Activated naive CD8-positive, alpha-beta T cell treated with anti-CD3 and anti-CD28 coated beads for 36 hours (primary cell): ENCODE results near the gene C1orf35. TPM values are rescaled to one million over a fixed set of nuclear protein-coding genes. Genes with fewer than 3 reads are reported as not detected.

Experiments used
- DNase-seq: peaks from one replicate; pipeline ENCODE4 v3.0.0; 2021
- H3K27ac Mint-ChIP-seq: one replicate; pipeline ENCODE4 v1.8.0; 2022; ENCODE audit warnings: mild to moderate bottlenecking, moderate library complexity, mixed read lengths
- H3K27me3 Mint-ChIP-seq: one replicate; pipeline ENCODE4 v1.8.0; 2022; ENCODE audit warnings: mild to moderate bottlenecking, mixed read lengths
- H3K36me3 Mint-ChIP-seq: one replicate; pipeline ENCODE4 v1.8.0; 2021; ENCODE audit warnings: mild to moderate bottlenecking, mixed read lengths
- H3K4me1 Mint-ChIP-seq: one replicate; pipeline ENCODE4 v1.8.0; 2021; ENCODE audit warnings: mixed read lengths
- H3K4me3 Mint-ChIP-seq: one replicate; pipeline ENCODE4 v1.8.0; 2022; ENCODE audit warnings: mild to moderate bottlenecking, moderate library complexity, mixed read lengths
- H3K9me3 Mint-ChIP-seq: one replicate; pipeline ENCODE4 v1.8.0; 2022; ENCODE audit warnings: mixed read lengths
- total RNA-seq, 2 experiments: library from RNA; stranded (reverse); gene quantifications; one replicate each; pipeline ENCODE4 v1.2.3, GENCODE V29; 2021

The C1orf35 gene
- total RNA-seq, 2 experiments from 2014 or later, result 24.4 to 26.1 TPM

- Mint-ChIP-seq H3K9me3 (peaks cover 11% of the 10 kb centered on the region), H3K27me3 (no peaks in the 10 kb centered on the region), H3K36me3 (peaks cover 65% of the 10 kb centered on the region), H3K4me1 (peaks cover 17% of the 10 kb centered on the region), H3K27ac (no peak overlapping the region), H3K4me3 (no peak overlapping the region)
- no peak for DNase-seq
Observed at GRCh38 chr1:228096416-228097332, 6.5 kb downstream of the C1orf35 start.

DNA sequence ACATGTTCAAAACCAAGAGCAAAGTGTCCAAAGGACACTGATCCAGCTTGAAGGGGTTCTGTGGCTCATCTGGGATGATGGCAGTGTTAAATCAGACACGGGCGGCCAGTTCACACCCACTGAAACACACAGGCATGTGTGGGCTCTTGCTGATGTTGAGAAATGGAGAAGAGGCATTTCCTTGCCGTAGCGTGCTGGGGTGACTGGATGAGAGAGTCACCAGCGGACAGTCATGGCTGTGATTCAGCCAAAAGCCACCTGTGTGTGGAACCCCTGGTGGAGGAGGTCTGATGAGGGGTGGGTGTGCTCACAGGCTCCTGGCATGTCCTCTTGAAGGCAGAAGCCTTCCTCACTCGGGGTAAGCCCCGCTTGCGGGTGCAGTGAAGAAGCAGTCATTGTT lies 7.2 kb downstream of the C1orf35 start:
- H3K27ac Mint-ChIP-seq, result no peak overlapping the region
- no peaks in the 10 kb centered on the region for H3K27me3 Mint-ChIP-seq
- H3K4me3 Mint-ChIP-seq, result no peak overlapping the region
- no peak for DNase-seq
- H3K36me3 Mint-ChIP-seq, result peaks cover 67% of the 10 kb centered on the region
- peaks cover 21% of the 10 kb centered on the region for H3K4me1 Mint-ChIP-seq
- H3K9me3 Mint-ChIP-seq, result peaks cover 11% of the 10 kb centered on the region

GRCh38 chr1:228095161-228095560 lies 8.0 kb downstream of the C1orf35 start:
- DNase-seq, result no peak
- H3K27me3 Mint-ChIP-seq, result no peaks in the 10 kb centered on the region
- H3K4me3 Mint-ChIP-seq, result no peak overlapping the region
- H3K27ac Mint-ChIP-seq, result no peak overlapping the region
- peaks cover 28% of the 10 kb centered on the region for H3K4me1 Mint-ChIP-seq
- H3K9me3 Mint-ChIP-seq, result peaks cover 11% of the 10 kb centered on the region
- peaks cover 73% of the 10 kb centered on the region for H3K36me3 Mint-ChIP-seq

GRCh38 chr1:228094432-228095016 lies 8.6 kb downstream of the C1orf35 start:
- Mint-ChIP-seq H3K27me3 (no peaks in the 10 kb centered on the region), H3K27ac (no peak overlapping the region), H3K36me3 (peaks cover 72% of the 10 kb centered on the region), H3K4me1 (peaks cover 34% of the 10 kb centered on the region), H3K4me3 (no peak overlapping the region), H3K9me3 (peaks cover 11% of the 10 kb centered on the region)
- no peak for DNase-seq

DNA sequence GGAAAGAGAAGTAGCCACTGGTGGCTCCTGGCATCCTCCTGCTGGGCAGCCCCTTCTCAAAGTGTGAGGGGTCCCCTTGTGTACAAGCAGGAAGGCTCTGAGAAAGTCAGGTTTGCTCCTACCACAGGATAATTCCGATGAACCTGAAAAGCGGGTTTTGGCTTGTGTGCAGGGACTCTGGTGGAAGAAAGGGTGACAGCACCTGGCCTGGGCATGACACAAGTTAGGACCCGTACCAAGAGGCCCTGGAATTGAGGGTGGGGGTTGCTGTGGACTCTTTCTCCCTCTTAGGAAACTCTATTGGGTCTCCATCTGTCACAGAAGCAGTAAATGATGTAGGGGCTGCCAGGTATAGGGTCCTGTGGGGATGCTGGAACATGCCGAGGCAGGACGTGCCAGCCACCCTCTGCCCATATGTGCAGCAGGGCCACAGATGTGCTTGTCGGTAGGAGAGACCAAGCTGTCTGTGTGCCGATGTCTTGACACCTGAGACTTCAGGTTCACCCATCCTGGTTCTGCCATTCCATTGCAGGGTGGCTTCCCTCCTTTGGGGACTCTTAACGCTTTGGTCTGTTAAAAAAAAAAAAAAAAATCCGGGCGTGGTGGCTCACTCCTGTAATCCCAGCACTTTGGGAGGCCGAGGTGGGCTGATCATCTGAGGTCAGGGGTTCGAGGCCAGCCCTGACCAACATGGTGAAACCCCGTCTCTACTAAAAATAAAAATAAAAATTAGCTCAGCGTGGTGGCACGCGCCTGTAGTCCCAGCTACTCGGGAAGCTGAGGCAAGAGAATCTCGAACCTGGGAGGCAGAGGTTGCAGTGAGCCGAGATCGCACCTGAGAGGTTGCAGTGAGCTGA lies 9.8 kb downstream of the C1orf35 start:
- Mint-ChIP-seq H3K4me3 (no peak overlapping the region), H3K27me3 (no peaks in the 10 kb centered on the region), H3K36me3 (peaks cover 72% of the 10 kb centered on the region), H3K9me3 (peaks cover 11% of the 10 kb centered on the region), H3K27ac (no peak overlapping the region), H3K4me1 (peaks cover 46% of the 10 kb centered on the region)
- DNase-seq, result no peak

GRCh38 chr1:228092342-228093049 lies 10.6 kb downstream of the C1orf35 start:
- H3K27ac Mint-ChIP-seq, result no peak overlapping the region
- peaks cover 54% of the 10 kb centered on the region for H3K4me1 Mint-ChIP-seq
- no peaks in the 10 kb centered on the region for H3K27me3 Mint-ChIP-seq

DNA sequence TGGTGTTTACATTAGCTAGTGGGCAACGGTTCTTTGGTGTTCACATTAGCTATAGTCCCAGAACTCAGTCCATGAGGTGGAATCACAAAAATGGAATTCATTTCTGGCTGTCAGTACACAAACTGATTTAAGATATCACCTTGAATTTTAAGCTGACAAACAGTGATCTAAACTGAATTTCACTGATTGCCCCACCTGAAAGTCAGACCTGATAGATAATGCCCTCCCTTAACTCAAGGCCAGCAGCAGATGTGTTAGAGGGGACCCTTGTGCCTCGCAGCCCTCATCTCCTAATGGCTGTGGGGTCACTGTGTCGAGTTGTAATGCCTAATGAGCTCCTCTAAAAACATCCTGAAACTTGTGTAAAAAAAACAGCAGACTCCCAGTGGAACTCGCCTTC lies 12.0 kb downstream of the C1orf35 start:
- peak overlapping the region; percentile 20 for H3K27ac Mint-ChIP-seq
- no peaks in the 10 kb centered on the region for H3K27me3 Mint-ChIP-seq
- peaks cover 11% of the 10 kb centered on the region for H3K9me3 Mint-ChIP-seq
- no peak for DNase-seq
- no peak overlapping the region for H3K4me3 Mint-ChIP-seq
- H3K4me1 Mint-ChIP-seq, result peaks cover 68% of the 10 kb centered on the region
- peaks cover 74% of the 10 kb centered on the region for H3K36me3 Mint-ChIP-seq

More at GRCh38 chr1:228092342-228093049, 10.6 kb downstream of the C1orf35 start:
- DNase-seq, result no peak
- H3K9me3 Mint-ChIP-seq, result peaks cover 11% of the 10 kb centered on the region
- no peak overlapping the region for H3K4me3 Mint-ChIP-seq
- peaks cover 74% of the 10 kb centered on the region for H3K36me3 Mint-ChIP-seq

- no peaks in the 10 kb centered on the region for H3K27me3 Mint-ChIP-seq
- DNase-seq, result no peak
- H3K27ac Mint-ChIP-seq, result peak overlapping the region; percentile 63
- peaks cover 11% of the 10 kb centered on the region for H3K9me3 Mint-ChIP-seq
- peaks cover 72% of the 10 kb centered on the region for H3K4me1 Mint-ChIP-seq
- no peak overlapping the region for H3K4me3 Mint-ChIP-seq
- peaks cover 72% of the 10 kb centered on the region for H3K36me3 Mint-ChIP-seq
Observed at GRCh38 chr1:228090613-228091081, 12.5 kb downstream of the C1orf35 start.

DNA sequence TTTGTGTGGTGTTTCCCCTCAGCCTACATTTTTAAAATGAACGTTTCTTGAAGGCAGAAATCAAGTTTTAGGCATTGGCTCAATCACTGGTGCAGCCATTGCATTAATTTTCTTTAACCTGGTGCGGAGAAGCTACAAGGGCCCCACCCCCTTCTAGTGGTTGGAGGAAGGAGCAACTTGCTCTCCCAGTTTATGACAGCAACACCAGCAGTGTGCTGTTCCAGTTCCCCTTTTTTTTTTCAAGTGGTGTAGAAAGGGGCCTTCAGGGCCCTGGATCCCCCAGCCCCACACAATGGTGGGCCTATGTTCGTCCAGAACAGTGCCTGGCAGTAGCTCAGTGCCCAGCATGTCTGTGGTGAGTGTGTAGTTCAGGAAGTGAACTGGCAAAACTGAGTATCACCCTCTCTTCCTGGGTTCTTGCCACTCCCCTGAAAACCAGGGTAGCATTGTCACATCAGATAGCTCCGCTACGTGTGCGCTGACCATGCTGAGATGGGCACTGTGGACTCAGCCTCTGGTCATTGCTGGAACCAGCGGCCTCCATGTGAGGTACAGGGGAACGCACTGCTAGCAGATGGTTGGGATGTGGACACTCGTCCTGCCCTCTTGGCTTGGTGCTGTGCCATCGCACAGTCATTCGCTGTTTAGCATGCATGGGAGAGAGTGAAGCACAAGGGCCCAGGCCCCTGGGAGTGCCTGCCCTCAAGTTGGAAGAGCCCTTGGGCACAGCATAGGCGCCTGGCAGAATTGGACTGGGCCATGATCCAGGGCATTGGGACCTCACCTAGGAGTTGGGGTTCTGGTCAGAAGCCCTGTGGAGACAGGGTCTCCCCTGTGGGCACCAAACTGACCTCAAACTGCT lies 13.4 kb downstream of the C1orf35 start:
- H3K36me3 Mint-ChIP-seq, result peaks cover 72% of the 10 kb centered on the region
- no peak for DNase-seq
- peaks cover 6% of the 10 kb centered on the region for H3K9me3 Mint-ChIP-seq
- peaks cover 74% of the 10 kb centered on the region for H3K4me1 Mint-ChIP-seq
- H3K27me3 Mint-ChIP-seq, result no peaks in the 10 kb centered on the region
- peak overlapping the region; percentile 90 for H3K27ac Mint-ChIP-seq
- H3K4me3 Mint-ChIP-seq, result no peak overlapping the region

GRCh38 chr1:228088586-228089498 lies 14.3 kb downstream of the C1orf35 start:
- Mint-ChIP-seq H3K9me3 (no peaks in the 10 kb centered on the region), H3K4me1 (peaks cover 79% of the 10 kb centered on the region), H3K4me3 (peak overlapping the region; percentile 43), H3K27ac (peak overlapping the region; percentile 90), H3K36me3 (peaks cover 72% of the 10 kb centered on the region), H3K27me3 (no peaks in the 10 kb centered on the region)
- no peak for DNase-seq

DNA sequence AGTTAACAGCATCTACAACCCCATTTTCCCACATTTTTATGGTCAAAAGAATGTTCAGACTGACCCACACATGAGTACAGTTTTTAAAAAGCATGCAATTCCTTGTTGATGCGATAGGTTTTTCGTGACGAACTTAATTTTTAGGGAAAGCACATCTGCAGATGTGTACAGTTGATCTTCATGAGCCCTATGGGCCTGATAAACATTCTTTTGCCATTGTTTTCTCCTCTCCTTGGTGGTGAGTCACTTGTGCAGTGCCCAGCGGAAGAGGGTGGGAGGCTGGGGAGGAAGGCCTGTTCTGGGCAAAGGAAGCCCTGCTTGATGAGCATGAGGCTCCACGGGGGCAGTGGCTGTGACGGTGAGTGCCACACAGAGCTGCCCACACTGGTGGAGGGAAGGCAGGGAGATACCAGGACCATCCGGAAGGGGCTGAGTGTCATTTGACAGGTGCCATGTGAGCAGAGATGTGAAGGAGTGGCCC lies 15.3 kb downstream of the C1orf35 start:
- H3K27ac Mint-ChIP-seq, result peak overlapping the region; percentile 81
- no peaks in the 10 kb centered on the region for H3K9me3 Mint-ChIP-seq
- no peak for DNase-seq
- no peaks in the 10 kb centered on the region for H3K27me3 Mint-ChIP-seq
- peaks cover 69% of the 10 kb centered on the region for H3K36me3 Mint-ChIP-seq
- peak overlapping the region; percentile 61 for H3K4me3 Mint-ChIP-seq
- peaks cover 82% of the 10 kb centered on the region for H3K4me1 Mint-ChIP-seq

DNA sequence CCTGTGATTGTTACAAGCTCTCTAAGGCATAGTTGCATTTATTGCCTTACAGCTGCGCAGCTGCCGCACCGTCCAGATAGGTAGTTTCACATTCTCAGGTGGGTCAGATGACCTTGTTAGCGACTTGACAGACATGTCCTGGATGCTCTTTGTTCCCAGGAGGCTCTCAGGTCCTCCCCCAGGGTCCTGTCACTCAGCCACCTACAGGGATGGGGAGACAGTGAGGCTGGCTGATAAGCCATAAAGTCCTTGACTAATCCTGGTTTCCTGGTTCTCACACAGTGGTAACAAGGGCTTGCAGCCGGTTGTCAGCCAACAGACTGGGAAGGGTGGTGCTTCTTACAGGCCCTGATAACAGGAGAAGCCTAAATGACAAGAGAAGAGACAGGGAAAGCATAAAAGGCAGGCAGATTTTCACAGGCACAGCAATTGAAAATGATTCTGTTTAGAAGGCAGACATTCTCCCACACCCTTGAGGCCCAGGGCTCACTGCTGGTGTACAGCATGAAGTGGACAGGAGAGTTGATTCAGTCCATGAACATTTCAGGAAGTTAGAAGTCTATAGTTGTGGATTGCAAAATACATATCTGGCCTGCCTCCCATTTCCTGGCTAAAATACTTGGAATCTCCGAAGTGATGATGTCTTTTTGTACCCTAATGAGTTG lies 17.7 kb downstream of the C1orf35 start:
- Mint-ChIP-seq H3K27me3 (no peaks in the 10 kb centered on the region), H3K36me3 (peaks cover 50% of the 10 kb centered on the region), H3K9me3 (no peaks in the 10 kb centered on the region), H3K27ac (peak overlapping the region; percentile 92), H3K4me1 (peaks cover 68% of the 10 kb centered on the region), H3K4me3 (peak overlapping the region; percentile 88)
- DNase-seq, result no peak
